Hepatic stellate cell (primary cell): ENCODE data around the gene RPL35.

ENCODE experiments used
- DNase-seq: peaks from one replicate; pipeline ENCODE4 v3.0.0; 2011; ENCODE audit warnings: low spot score

Gene RPL35

DNA sequence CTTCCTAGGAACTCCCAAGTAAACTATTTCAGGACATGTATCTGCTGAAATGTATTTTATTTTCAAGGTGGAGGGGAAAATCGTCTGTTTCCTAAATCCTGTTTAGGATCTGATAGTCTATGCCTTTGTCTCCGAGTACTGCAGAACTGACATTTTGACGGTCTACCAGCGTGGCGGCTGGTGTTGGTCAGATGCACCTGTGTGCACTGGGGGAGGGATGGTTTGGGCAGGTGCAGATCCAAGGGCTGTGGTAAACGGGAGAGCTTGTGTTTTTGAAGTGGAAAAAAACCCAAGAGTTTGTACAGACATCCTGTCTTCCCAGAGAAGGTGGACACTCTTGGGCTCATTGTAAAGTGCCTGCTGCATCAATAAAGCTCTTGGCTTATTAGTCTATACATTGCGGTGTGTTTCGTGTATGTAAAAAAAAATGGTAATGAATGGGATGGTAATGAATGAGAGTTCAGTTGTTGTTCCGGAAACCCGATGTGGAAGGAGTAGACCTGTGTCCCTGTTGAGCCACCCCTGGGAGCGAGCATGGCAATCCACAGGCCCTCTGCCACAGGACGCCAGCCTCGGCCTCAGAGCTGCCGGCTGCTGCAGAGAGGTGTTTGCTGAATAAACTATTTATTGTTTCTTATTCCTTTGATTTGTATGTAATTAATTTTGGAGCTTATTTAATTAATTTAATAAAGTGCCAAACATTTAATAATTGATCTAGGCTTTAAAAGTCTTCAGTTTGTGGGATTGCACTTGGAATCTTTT, 15.4 kb upstream of the RPL35 start:
- DNase-seq: no peak

DNA sequence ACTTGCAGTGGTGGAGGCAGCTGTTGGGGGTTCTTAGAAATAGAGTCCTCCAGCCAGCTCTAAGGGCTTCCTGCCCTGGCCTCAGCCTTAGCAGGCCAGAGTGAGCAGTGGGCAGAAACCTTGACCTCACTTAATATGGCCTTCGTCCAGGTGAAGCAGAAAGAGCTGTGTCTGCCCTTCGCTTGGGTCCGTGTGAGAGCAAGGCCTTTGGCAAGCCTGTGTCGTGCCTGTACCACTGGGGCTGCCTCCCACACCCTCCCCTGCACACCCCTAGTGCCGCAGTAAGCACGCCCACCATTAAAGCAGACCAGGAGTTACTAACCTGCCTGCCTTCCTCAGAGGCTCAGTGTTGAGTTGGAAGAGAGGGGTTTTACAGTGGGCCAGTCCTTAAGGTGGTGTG, 13.7 kb upstream of the RPL35 start:
- no peak for DNase-seq

DNA sequence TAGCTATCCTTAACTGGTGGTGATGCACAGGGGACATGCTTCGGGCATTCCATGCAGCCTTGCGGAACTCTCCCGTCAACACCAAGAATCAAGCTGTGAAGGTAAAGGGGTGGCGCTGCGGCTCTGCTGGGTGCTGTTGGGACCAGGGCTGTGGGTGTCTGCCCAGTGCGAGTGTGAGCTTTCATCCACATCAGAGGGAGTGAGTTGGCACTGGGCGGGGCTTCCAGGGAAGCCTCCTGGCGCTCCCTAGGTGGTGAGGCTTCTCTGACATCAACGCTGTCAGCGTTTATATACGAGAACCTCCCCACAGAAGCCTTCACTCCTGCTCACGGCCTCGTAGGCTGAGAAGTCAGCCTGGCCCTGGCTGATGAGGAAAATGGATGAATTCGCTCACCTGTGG, 11.9 kb upstream of the RPL35 start:
- DNase-seq: no peak

DNA sequence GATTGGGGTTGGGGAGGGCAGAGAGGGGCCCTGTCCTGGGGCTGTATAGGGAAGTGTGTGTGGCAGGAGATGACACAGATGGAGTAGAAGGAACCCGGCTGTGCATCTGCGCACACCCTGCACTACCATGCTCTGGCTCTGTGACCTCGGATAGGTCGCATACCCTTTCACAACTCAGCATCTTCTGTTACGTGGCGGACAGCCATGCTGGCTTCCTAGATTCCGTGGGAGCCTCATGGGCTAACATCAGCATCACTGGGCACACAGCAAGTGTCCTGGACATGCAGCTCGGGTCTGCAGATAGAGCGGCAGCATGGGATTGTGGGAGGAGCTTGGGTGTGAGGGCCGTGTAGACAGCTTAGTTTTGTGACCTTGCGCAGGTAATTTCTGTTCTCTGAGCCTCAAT, 9.4 kb upstream of the RPL35 start:
- DNase-seq: no peak

DNA sequence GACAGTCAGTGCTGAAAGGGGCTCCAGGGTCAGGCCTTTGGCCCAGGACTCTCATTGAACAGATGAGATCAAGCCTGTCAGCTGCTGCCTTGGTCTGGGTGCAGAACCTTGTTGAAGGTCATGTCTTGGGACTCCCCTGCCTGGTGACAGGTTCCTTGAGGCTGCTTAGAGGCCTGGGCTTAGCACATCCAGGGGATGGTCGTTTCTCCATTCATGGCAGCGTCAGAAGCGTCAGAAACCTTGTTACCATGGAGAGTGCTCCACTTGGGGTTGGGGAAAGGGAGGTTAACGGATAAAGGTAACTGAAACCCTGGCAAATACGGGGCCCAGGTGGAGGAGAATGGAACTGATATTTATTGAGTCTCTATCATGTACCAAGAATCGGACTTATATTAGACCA, 9.0 kb upstream of the RPL35 start:
- DNase-seq: no peak

DNA sequence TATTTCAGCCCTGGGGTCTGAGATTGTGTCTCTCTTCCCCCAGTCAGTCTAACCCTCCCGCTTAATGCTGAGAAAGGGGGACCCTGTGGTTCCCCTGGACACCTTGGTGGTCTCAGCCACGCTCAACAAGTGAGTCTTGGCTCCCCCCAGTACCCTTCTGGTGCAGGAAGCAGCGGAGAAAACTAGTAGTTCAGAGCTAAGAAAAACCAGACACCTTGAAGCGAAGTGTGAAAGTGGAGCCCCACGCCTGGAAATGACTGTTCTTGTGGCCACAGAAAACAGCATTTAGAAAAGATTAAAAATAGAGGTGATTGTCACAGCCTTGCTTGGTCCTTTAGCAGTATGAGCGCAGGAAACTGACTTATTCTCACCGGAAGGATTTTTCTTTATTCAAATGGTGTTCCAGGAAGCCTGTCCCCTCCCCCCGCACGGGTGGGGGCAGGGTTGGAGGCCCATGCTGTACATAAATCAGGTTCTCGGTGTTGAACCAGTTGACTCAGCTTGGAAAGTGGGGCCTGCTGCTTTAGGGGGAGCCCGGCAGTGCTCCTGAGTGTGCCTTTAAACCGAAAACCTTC, 8.3 kb upstream of the RPL35 start:
- DNase-seq: no peak

DNA sequence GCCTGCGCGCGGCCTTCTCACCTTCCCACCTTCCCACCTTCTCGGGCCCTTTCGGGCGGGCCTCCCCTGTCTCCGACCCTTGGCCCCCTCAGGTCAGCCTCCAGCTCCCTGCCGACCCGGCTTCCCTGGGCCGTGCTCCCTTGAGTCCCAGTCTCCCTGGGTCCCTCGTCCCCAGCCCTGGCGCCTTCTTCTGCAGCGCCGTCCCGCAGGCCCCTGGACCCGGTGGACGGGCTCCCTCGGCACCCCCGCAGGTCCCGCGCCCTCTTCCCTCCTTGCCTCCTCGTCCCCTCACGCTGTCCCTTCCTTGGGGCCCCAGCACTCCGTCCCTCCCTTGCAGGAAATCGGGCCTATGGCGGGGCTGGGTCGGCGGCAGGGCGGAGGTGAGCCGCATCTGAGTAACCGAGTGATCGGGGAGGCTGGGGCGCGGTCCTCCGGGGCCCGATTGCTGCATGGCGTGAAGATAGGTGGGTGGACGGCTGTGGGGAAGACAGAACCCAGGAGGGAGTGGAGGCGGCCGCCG, 7.8 kb upstream of the RPL35 start:
- no peak for DNase-seq

DNA sequence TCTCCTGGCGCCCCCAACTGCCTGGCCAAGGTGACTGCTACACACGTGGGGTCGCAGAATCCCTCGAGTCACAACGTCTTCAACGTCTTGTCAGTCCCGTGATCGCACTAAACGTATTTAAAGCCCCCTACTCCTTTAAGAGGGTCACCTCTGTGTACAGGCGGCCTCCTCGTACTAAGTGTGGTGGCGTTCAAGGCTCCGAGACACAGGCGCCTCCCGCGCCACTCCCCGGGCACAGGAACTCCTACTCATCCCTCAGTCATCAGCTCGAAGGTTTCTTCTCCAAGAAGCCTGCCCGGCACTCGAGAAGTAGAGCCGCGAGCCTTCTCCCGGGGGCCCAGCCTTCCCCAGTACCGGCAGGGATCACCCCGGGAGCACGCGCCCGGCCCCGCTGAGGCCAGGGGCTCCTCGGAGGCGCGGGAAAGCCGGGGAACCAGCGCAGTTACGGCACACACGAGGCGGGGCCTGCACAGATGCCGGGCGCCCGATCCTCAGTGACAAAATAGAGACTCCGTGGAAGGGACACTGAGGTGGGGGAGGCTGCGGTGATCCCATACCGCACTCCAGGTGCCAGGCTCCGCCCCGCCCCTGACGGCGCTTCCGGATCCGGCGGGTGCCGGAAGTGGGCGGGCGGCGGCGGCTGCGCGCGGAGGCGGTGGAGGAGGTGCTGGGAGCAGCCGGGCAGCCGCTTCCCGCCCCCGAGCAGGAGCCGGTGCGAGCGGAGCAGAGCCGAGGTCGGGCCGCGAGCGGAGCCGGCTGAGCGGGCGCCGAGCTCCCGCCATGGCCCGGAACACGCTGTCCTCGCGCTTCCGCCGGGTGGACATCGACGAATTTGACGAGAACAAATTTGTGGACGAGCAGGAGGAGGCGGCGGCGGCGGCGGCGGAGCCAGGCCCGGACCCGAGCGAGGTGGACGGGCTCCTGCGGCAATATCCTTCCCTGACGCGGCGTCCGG, 7.0 kb upstream of the RPL35 start:
- DNase-seq: peak; percentile 97

DNA sequence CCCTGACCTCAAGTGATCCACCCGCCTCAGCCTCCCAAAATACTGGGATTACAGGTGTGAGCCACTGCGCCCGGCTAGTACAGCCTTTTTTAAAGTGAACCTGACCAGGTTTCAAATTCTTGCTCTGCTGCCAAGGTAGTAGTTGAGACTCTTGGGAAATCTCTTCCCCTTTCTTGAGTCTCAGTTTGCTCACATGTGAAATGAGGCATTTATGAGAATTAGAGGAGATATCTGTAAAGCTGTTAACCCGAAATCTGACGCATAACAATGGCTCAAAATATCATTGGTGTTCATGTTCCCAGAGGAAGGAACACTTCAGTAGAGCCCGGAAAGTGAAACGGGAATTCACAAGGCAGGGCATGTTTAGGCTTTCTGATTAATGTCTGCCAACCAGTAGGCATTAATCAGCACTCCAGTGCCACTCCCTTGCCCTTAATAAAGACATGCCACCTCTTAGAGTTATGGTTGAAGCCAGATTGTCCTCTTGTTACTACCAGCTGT, 1.7 kb upstream of the RPL35 start:
- DNase-seq: no peak

DNA sequence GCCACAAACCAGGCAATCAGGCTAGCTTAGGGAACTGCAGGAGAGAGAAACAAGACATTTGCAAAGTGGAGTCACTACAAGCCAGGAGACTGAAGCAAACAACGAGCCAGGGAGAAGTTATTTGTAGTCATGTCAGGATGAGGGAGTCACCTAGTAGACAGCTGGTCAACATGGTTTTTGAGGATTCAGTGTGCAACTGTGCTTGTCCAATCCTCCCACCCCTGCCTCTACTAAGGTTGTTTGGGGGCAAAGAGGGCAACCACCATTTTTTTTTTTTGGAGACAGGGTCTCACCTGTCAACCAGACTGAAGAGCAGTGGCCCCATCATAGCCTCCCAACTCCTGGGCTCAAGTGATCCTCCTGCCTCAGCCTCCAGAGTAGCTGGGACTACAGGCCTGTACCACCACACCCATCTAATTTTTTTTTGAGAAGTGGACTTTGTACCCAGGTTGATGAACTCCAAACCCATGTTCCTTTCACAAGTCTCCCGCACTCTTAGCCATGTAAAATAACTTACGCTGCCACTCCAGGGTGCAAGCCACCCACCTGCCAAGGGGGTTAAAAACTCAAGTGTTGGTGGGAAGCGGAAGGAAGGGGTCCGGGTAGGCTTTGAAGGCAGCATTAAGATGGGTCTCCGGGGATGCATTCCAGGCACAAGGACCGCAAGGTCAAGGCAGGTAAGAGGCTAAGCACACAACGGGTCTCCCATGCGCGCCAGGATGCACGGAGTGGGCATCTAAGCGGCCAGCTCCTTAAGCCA, 995 bp downstream of the RPL35 start:
- no peak for DNase-seq

DNA sequence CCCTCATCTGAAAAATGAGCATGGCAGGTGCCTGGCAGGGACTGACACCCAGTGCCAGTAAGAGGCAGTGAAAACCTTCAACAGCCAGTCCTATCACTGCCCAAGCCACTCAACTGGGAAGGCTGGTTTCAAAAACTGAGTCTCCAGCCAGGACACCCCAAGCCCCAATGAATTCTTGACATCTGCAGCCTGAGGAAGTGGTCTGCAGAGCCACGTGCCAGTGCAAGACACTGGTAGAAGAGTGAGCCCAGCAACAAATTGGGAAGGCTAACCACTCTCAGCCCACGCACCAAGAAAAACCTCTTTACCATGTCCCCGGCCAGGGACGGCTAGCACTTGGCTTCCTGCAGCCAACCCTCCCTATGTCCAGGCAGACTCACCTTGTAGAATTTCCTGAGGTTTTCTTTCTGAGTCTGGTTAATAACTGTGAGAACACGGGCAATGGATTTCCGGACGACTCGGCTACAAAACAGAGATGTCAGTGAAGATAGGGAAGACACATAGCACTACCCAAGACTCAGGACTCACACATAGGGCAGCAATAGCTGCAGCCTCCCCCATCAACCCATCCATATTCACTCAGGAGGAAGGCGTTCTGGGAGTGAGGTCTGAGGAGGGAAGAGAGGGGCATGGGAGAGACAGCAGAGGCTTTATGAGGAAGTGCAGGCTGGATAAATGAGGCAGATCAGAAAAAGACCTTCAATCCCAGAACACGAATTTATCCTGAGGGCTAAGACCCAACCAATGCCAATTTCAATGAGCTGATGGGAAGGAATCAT, 1.8 kb downstream of the RPL35 start:
- DNase-seq: no peak

DNA sequence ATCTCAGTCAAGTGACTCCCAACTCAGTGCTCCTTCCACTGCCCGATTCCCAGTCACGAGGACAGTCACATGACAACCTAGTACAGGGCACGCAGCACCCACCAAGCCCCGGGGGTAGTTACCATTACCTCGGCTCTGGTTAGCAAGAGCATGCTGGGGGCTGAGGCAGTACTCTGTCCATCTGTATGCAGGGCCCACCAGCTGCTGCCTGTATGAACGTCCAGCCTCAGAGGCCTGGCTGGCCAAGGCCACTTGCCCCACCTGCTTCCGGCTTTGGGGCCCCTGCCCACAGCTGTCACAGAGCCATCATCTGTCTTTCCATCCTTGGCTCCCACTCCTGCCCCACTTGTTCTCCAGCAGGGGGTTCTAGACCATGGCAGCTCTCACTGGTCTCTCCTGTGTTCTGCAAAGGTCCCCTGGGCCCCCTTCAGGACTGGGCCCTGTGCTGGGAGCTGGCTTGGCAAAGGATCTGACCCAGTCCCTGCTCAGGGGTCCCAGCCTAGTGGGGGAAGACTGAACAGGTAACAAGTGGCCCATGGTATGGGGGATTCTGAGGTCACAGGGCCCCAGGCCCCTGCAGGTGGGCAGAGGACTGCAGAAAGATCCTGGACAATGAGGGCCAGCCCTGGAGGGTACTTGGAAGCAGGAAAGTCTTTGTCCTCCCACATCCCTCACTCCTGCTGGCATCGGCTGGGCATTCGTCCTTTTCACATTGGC, 3.3 kb downstream of the RPL35 start:
- no peak for DNase-seq

DNA sequence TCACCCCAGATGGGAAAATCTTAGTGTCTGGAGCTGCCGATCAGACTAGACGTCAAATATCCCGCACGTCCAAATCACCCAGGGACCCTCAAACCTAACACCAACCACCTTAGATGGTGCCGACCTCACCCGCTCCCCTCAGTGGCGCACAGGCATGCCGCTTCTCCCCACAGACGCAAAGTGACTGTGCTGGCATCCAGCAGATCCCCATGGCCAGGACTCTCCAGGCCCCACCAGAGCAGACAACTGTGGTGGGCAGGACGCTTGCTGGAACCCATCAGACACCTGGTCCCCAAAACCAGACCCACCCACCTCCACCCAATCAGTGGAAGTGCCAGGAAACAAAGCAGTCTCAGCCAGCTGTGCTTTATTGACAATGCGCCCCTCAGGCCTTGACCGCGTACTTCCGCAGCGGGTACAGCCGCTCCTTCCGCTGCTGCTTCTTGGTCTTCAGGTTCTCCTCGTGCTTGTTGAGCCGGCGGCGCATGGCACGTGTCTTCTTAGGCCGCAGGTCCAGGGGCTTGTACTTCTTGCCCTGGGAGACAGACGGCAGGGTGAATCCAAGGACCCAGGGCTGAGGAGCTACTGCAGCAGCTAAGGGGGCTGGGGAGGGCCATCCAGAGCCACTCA, 4.1 kb downstream of the RPL35 start:
- DNase-seq: no peak

DNA sequence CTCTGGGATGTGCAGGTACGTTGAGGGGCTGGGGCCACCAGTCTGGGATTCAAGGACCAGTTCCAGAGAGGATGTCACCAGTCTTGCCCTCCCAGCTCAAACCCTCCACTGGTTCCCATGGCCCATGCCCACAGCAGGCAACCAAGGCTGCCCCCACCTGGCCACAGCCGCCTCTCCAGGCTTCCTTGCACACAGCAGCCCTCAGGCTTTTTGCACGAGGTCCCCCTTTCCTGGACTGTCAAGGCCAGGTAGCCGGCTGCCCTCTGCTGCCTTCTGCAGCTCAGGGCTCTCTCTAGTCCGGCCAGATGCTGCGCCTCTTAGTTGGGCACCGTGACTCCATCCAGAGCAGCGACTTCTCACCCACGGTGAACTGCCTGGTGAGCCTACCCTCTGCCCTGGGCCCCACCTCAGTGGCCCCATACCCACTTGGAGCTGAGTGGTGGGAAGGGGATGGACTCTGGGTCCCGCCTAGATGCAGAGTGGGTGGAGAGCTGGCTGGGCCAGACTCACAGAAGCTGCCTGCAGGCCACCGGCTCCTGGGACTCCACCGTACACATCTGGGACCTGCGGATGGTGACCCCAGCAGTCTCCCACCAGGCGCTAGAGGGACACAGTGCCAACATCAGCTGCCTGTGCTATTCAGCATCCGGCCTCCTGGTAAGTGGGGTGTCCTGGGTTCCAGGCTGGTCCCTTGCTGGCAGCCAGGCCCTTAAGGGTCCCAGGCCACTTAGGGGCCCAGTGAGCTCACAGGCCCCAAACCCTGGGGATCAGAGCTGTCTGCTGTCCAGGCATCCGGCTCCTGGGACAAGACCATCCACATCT, 5.6 kb downstream of the RPL35 start:
- DNase-seq: no peak

DNA sequence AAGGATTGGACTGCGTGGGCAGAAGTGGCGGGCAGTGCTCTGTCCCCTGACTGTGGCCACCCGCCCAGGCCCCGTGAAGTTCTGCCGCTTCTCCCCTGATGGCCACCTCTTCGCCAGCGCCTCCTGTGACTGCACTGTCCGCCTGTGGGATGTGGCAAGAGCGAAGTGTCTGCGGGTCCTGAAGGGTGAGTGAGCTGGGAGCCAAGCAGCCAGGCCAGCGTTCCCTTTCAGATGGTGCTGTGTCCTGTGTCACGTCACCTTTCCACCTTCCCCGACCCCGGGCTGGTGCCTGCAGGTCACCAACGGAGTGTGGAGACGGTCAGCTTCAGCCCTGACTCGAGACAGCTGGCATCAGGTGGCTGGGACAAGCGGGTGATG, 6.2 kb downstream of the RPL35 start:
- no peak for DNase-seq

DNA sequence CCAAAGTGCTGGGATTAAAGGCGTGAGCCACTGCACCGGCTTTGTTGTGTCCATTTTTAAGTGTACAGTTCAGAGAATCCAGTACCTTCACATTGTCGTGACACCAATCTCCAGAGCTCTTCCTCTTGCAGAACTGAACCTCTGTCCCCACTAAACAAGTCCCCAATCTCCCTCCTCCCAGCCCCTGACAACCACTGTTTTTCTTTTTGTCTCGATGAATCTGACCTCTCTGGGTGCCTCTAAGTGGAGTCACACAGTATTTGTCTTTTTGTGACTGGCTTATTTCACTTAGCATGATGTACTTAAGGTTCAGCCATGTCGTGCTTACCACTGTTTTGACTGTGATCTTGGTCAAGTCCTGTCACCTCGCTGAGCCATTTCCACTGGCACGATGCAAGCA, 6.9 kb downstream of the RPL35 start:
- DNase-seq: no peak

DNA sequence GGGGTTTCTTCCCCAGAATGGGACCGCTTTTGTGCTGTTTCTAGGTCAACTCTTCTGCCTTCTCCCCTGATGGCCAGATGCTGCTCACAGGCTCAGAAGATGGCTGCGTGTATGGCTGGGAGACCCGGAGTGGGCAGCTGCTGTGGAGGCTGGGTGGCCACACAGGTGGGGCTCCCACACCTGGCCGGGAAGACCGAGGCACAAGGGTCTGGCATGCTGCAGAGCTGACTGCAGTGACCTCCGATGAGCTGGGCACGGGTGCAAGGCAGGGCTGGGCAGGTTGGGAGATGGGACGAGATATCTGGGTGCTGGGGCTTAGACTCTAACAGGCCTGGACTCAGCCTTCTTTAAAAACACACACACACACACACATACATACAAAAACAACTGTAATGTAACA, 7.6 kb downstream of the RPL35 start:
- DNase-seq: no peak

DNA sequence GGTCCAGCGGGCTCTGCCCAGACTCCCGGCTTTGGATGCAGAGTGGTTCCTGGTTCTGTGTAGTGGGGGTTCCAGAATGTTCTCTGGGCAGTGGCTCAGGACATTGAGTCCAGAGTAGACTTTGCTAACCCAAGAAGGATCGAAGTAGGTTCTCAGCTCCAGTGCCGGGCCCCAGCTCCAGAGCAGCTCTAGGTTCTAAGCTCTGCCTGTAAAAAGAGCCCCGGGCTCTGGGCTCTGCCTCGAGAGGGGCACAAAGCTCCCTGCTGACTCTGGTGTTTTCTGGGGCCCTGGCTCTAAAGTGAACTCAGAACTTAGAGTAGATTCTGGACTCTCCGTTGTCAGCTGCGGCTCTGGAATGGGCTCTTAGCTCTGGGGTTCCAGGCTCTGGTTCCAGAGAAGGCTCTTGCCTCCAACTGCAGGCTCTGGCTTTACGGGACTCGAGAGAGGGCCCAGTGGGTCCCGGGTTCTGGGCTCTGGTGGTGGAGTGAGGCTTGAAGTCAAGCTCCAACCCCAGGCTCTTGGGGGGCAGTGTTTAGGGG, 8.1 kb downstream of the RPL35 start:
- no peak for DNase-seq
